K562 (cell line): ENCODE measurements around the gene KCTD4. TPM values are rescaled to one million over a fixed set of nuclear protein-coding genes. Genes with fewer than 3 reads are reported as not detected.

Experiments
- ATAC-seq: fragments of 200-7000 bp; cut with Tn5 transposase; 3 replicates; pipeline ENCODE4 v1.9.1; 2020; ENCODE audit warnings: moderate library complexity
- BruUV-seq: library from RNA; stranded (reverse); fragments of 400-500 nt; replicated peaks from 2 replicates; lab custom pipeline; 2021; lab: Mats Ljungman, UMichigan
- CTCF ChIA-PET: fragments of 300-600 bp; formaldehyde crosslinking; extraction: SDS; loops from one replicate; lab custom pipeline; 2021; ENCODE audit warnings: low intra/inter-chr PET ratio; lab: Yijun Ruan, JAX
- POLR2A ChIA-PET: fragments of 300-600, 350-650 bp; sonication (Branson Sonifier 250); formaldehyde crosslinking; extraction: SDS; loops from one replicate; lab custom pipeline; 2021; ENCODE audit warnings: antibody characterized with exemption, inconsistent platforms; lab: Yijun Ruan, JAX
- DNase-seq, 4 experiments: peaks; one replicate each; pipeline versions ENCODE4 v3.0.0 to v3.0.0-alpha.2; 2011 to 2018; ENCODE audit warnings: low spot score in 3 of 4, mixed read lengths in 3 of 4; ENCODE audit errors: extremely low read depth in 1 of 4
- FAIRE-seq: peaks from 2 replicates; lab custom pipeline; 2011; peaks lifted over from hg19 to GRCh38; lab: Jason Lieb, UNC
- H2AFZ ChIP-seq: 2 replicates; pipeline ENCODE4 v1.6.0; 2011; ENCODE audit warnings: low read depth, low read length, control low read depth, inconsistent platforms
- H3K27ac ChIP-seq: fragments of 200-600 bp; 3 replicates; pipeline ENCODE4 v1.8.0; 2011; ENCODE audit warnings: low read depth, mild to moderate bottlenecking, control low read depth, inconsistent platforms, low read length, moderate library complexity, mixed read lengths; ENCODE audit errors: extremely low read depth
- H3K27me3 ChIP-seq, 2 experiments: fragments of 300-600 bp in 1 of 2; 2 replicates in 1 of 2; 3 replicates in 1 of 2; pipeline versions ENCODE4 v1.6.0 to v1.8.0; 2011; ENCODE audit warnings: inconsistent platforms in 2 of 2, low read length in 2 of 2, mild to moderate bottlenecking in 1 of 2, mixed read lengths in 1 of 2, moderate library complexity in 1 of 2; ENCODE audit not compliant: control insufficient read depth in 2 of 2, insufficient read depth in 2 of 2
- H3K36me3 ChIP-seq: fragments of 300-600 bp; 3 replicates; pipeline ENCODE4 v1.8.0; 2011; ENCODE audit warnings: mild to moderate bottlenecking, low read length, inconsistent platforms; ENCODE audit not compliant: control insufficient read depth, insufficient read depth
- H3K4me1 ChIP-seq, 2 experiments: fragments of 200-600 bp in 1 of 2; replicated peaks in 1 of 2; 2 replicates in 1 of 2; 3 replicates in 1 of 2; pipeline versions ENCODE4 v1.5.1 to v1.8.0; 2011; ENCODE audit warnings: inconsistent platforms in 2 of 2, low read length in 2 of 2, mild to moderate bottlenecking in 1 of 2, mixed read lengths in 1 of 2, moderate library complexity in 1 of 2; ENCODE audit not compliant: control insufficient read depth in 2 of 2, insufficient read depth in 2 of 2
- H3K4me2 ChIP-seq: 2 replicates; pipeline ENCODE4 v1.6.1; 2011; ENCODE audit warnings: low read length, control low read depth, inconsistent platforms, mixed read lengths; ENCODE audit not compliant: insufficient read depth
- H3K4me3 ChIP-seq: fragments of 200-600 bp; sonication (generic), shearing (Covaris generic); 2 replicates; pipeline ENCODE4 v1.5.1; 2016; ENCODE audit warnings: control low read depth, inconsistent platforms
- H3K79me2 ChIP-seq: fragments of 200-600 bp; 3 replicates; pipeline ENCODE4 v1.8.0; 2011; ENCODE audit warnings: low read length, inconsistent platforms; ENCODE audit not compliant: control insufficient read depth, insufficient read depth
- H3K9ac ChIP-seq, 2 experiments: 2 replicates each; pipeline versions ENCODE4 v1.6.0 to v1.6.1; 2011; ENCODE audit warnings: low read depth in 2 of 2, low read length in 2 of 2, control low read depth in 1 of 2, inconsistent platforms in 1 of 2, mild to moderate bottlenecking in 1 of 2, mixed read lengths in 1 of 2; ENCODE audit not compliant: insufficient read depth in 1 of 2
- H3K9me1 ChIP-seq: one replicate; pipeline ENCODE4 v1.6.0; 2011; ENCODE audit warnings: inconsistent platforms, mild to moderate bottlenecking, low read length, moderate library complexity; ENCODE audit not compliant: control insufficient read depth, insufficient read depth
- H3K9me3 ChIP-seq: replicated peaks from 2 replicates; pipeline ENCODE4 v1.5.1; 2011; ENCODE audit warnings: low read depth, low read length, inconsistent platforms; ENCODE audit not compliant: control insufficient read depth, insufficient read depth
- H4K20me1 ChIP-seq: replicated peaks from 2 replicates; pipeline ENCODE4 v1.6.1; 2011; ENCODE audit warnings: low read length, inconsistent platforms, mixed read lengths; ENCODE audit not compliant: control insufficient read depth, insufficient read depth
- MED1 ChIP-seq: sonication (generic); formaldehyde crosslinking; IDR thresholded peaks from 2 replicates; pipeline ENCODE4 v1.8.1; 2023; ENCODE audit warnings: missing genetic modification reagents, borderline replicate concordance
- NR1H2 ChIP-seq: sonication (generic); formaldehyde crosslinking; IDR thresholded peaks from 2 replicates; pipeline ENCODE4 v1.4.0; 2020; ENCODE audit warnings: mild to moderate bottlenecking, missing genetic modification reagents
- ZBTB7A ChIP-seq: IDR thresholded peaks from 2 replicates; pipeline ENCODE4 v1.6.1; 2011; ENCODE audit warnings: low read depth, mild to moderate bottlenecking, low read length, moderate library complexity, borderline replicate concordance; ENCODE audit not compliant: control insufficient read depth
- ZBTB8A ChIP-seq: fragments of 450-650 bp; IDR thresholded peaks from 2 replicates; pipeline ENCODE4 v1.6.1; 2018; ENCODE audit warnings: mild to moderate bottlenecking, moderate library complexity; ENCODE audit not compliant: partially characterized antibody
- WGBS: fragments of 100-300 bp; shearing (Covaris generic); methylation state at CpG from one replicate; pipeline ENCODE4 v1.1.6; 2016; ENCODE audit warnings: low coverage, mixed read lengths; ENCODE audit not compliant: insufficient coverage; ENCODE audit errors: missing lambda C conversion rate; 5-methylcytosine and 5-hydroxymethylcytosine counted together
- in situ Hi-C: fragments of 300-500 bp; cut with MboI; formaldehyde crosslinking; loops from 4 replicates; pipeline ENCODE4 v1.15.0; 2018; ENCODE audit warnings: inconsistent platforms, mixed read lengths
- intact Hi-C: fragments of 100-400 bp; cut with micrococcal nuclease; formaldehyde crosslinking; loops from 2 replicates; pipeline ENCODE4 v1.14.2; 2022
- polyA plus RNA-seq, 8 experiments: library from polyadenylated mRNA; depleted of rRNA in 4 of 8; stranded (reverse) in 5 of 8; unstranded in 3 of 8; fragments of >200 nt; fragmentation: Nextera tagmentation in 2 of 8; fragmentation: Illumina TruSeq in 1 of 8; extraction: Ambion mirVana in 2 of 8; extraction: Trizol in 1 of 8; gene quantifications; 2 replicates each; pipeline versions ENCODE4 v1.2.1 to v1.2.3, GENCODE V29; 2011 to 2014; ENCODE audit warnings: inconsistent platforms in 1 of 8, missing spikeins in 1 of 8
- total RNA-seq, 7 experiments: library from RNA; depleted of rRNA in 6 of 7; stranded (reverse); fragments of >200 nt in 6 of 7; fragmentation: Illumina TruSeq in 2 of 7; extraction: Trizol in 2 of 7; gene quantifications; 2 replicates each; pipeline versions ENCODE4 v1.2.1 to v1.2.3, GENCODE V29; 2011 to 2021; ENCODE audit warnings: low replicate concordance in 1 of 7

Gene KCTD4
- total and polyA plus RNA-seq, 9 of the 15 experiments (the other 6 are each of a cell fraction or from before 2014, with no cell fraction given), result not detected

GRCh38 chr13:45184693-45185092 lies 16.2 kb downstream of the KCTD4 start:
- H3K4me1 ChIP-seq, result no peaks in the 10 kb centered on the region; a peak in 1 of 5 replicates
- in situ Hi-C loops, result no loop called here
- H3K9ac ChIP-seq, result no peak overlapping the region
- POLR2A ChIA-PET, result interaction anchor here (1.2 kb wide), 1 partner anchor 9 kb away, joined by 3 read pairs; no protein-coding TSS in a partner anchor
- H3K27me3 ChIP-seq, result no peaks in the 10 kb centered on the region
- BruUV-seq, result no TSS peak
- H3K9me1 ChIP-seq, result no peaks in the 10 kb centered on the region
- H4K20me1 ChIP-seq, result no peaks in the 10 kb centered on the region
- H3K4me3 ChIP-seq, result no peak overlapping the region
- peaks cover 8% of the 10 kb centered on the region; the same call in 2 of the 3 replicates for H3K36me3 ChIP-seq
- no peak for TF ChIP-seq MED1 (CRISPR knock-in tag)
- no peak for TF ChIP-seq ZBTB7A
- no peak for TF ChIP-seq ZBTB8A
- TF ChIP-seq NR1H2 (CRISPR knock-in tag), result no peak
- TF ChIP-seq, all 486 proteins: peak for 0
- H3K79me2 ChIP-seq, result peaks cover 7% of the 10 kb centered on the region; the same call in 1 of the 3 replicates
- FAIRE-seq, result no peak
- H3K27ac ChIP-seq, result no peak overlapping the region
- CTCF ChIA-PET, result no interaction called here
- no peak overlapping the region for H2AFZ ChIP-seq
- WGBS, result 91% methylated on average over 5 of the region's 5 CpGs
- H3K4me2 ChIP-seq, result no peak overlapping the region
- intact Hi-C loops, result no loop called here
- no peaks in the 10 kb centered on the region for H3K9me3 ChIP-seq
- no peak for ATAC-seq
- no peak for DNase-seq
